Measurements from ENCODE around the gene CCDC14.
"Not testable (repeated sequence)": the region's sequence is repeated elsewhere in the genome, so short reads cannot be mapped to it uniquely, and the experiment has no call there.

DNA sequence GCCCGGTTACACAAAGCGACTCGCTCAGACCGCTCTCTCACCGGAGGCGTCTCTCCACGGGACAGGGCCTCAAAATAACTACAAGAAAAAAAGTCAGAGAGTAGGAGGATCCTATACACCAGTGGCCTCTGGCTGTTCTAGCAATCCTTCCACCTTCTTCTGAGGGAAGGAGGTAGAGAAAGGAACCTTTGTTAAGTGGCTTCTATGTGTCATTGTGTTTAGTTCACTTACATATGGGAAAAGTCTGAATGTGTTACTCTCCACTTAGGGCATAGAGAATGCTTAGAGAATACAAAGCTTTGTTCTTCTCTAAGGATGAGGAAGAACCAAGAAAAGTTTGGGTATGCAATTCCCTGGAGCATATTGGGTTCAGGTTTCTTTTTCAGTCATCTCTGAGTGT, 15.9 kb upstream of the CCDC14 start:
- not testable (repeated sequence) for TF ChIP-seq POLR2A, CTCF (IDR thresholded peaks at IDR 0.05)

All from esophagus squamous epithelium (tissue), 4 donors.